ENCODE results near the gene CLIP2. TPM values are rescaled to one million over a fixed set of nuclear protein-coding genes. Genes with fewer than 3 reads are reported as not detected.

CLIP2 gene
- total RNA-seq, 1 experiment from 2014 or later: 28.9 TPM

GRCh38 chr7:74280985-74281384 lies 8.2 kb upstream of the CLIP2 start:
- Histone ChIP-seq H3K4me3 (ENCODE audit: low read depth, low read length, poor library complexity, severe bottlenecking) (no peak overlapping the region), H3K27ac (ENCODE audit: low read depth, low read length, poor library complexity, severe bottlenecking) (no peak overlapping the region), H3K4me1 (ENCODE audit: insufficient read depth, low read length, poor library complexity, severe bottlenecking) (peaks cover 24% of the 10 kb centered on the region), H3K36me3 (ENCODE audit: insufficient read depth, low read length, poor library complexity, severe bottlenecking) (no peaks in the 10 kb centered on the region), H3K27me3 (replicated peaks; ENCODE audit: insufficient read depth, low read depth, low read length, poor library complexity) (no peaks in the 10 kb centered on the region), H3K9me3 (ENCODE audit: low read depth, low read length, poor library complexity, severe bottlenecking) (no peaks in the 10 kb centered on the region)
- POLR2A ChIA-PET (ENCODE audit: low non-redundant PET): no interaction called here
- no peak for DNase-seq (ENCODE audit: low spot score)
- intact Hi-C loops (cut with micrococcal nuclease; ENCODE audit: unreplicated experiment): no loop called here
- CTCF ChIA-PET: interaction anchor here (0.6 kb wide), 1 partner anchor 137 kb away, joined by 3 read pairs; no protein-coding TSS in a partner anchor
- BruUV-seq (replicated peaks): no TSS peak
- no peak for TF ChIP-seq CTCF (conservative IDR thresholded peaks at IDR 0.05; ENCODE audit: low read depth, low read length)
- TF ChIP-seq EZH2 (IDR thresholded peaks at IDR 0.05; ENCODE audit: borderline replicate concordance, low read depth, low read length, poor library complexity, severe bottlenecking): no peak

GRCh38 chr7:74282748-74283459 lies 6.3 kb upstream of the CLIP2 start:
- POLR2A ChIA-PET (ENCODE audit: low non-redundant PET): no interaction called here
- intact Hi-C loops (cut with micrococcal nuclease; ENCODE audit: unreplicated experiment): no loop called here
- H3K27ac ChIP-seq (ENCODE audit: low read depth, low read length, poor library complexity, severe bottlenecking): no peak overlapping the region
- H3K9me3 ChIP-seq (ENCODE audit: low read depth, low read length, poor library complexity, severe bottlenecking): no peaks in the 10 kb centered on the region
- TF ChIP-seq EZH2 (IDR thresholded peaks at IDR 0.05; ENCODE audit: borderline replicate concordance, low read depth, low read length, poor library complexity, severe bottlenecking) (no peak), CTCF (conservative IDR thresholded peaks at IDR 0.05; ENCODE audit: low read depth, low read length) (no peak)
- no peaks in the 10 kb centered on the region for H3K36me3 ChIP-seq (ENCODE audit: insufficient read depth, low read length, poor library complexity, severe bottlenecking)
- no peaks in the 10 kb centered on the region for H3K27me3 ChIP-seq (replicated peaks; ENCODE audit: insufficient read depth, low read depth, low read length, poor library complexity)
- DNase-seq (ENCODE audit: low spot score): no peak
- BruUV-seq (replicated peaks): no TSS peak
- CTCF ChIA-PET: no interaction called here
- no peak overlapping the region for H3K4me3 ChIP-seq (ENCODE audit: low read depth, low read length, poor library complexity, severe bottlenecking)
- H3K4me1 ChIP-seq (ENCODE audit: insufficient read depth, low read length, poor library complexity, severe bottlenecking): peaks cover 24% of the 10 kb centered on the region

- Histone ChIP-seq H3K4me3 (ENCODE audit: low read depth, low read length, poor library complexity, severe bottlenecking) (no peak overlapping the region), H3K36me3 (ENCODE audit: insufficient read depth, low read length, poor library complexity, severe bottlenecking) (no peaks in the 10 kb centered on the region), H3K27me3 (replicated peaks; ENCODE audit: insufficient read depth, low read depth, low read length, poor library complexity) (no peaks in the 10 kb centered on the region), H3K9me3 (ENCODE audit: low read depth, low read length, poor library complexity, severe bottlenecking) (no peaks in the 10 kb centered on the region), H3K27ac (ENCODE audit: low read depth, low read length, poor library complexity, severe bottlenecking) (no peak overlapping the region), H3K4me1 (ENCODE audit: insufficient read depth, low read length, poor library complexity, severe bottlenecking) (peaks cover 29% of the 10 kb centered on the region)
- CTCF ChIA-PET: interaction anchor here (1.9 kb wide), 1 partner anchor 9 kb away, joined by 6 read pairs; no protein-coding TSS in a partner anchor
- intact Hi-C loops (cut with micrococcal nuclease; ENCODE audit: unreplicated experiment): no loop called here
- no TSS peak for BruUV-seq (replicated peaks)
- POLR2A ChIA-PET (ENCODE audit: low non-redundant PET): no interaction called here
- TF ChIP-seq CTCF (conservative IDR thresholded peaks at IDR 0.05; ENCODE audit: low read depth, low read length) (no peak), EZH2 (IDR thresholded peaks at IDR 0.05; ENCODE audit: borderline replicate concordance, low read depth, low read length, poor library complexity, severe bottlenecking) (no peak)
- no peak for DNase-seq (ENCODE audit: low spot score)
Observed at GRCh38 chr7:74283858-74284447, 5.3 kb upstream of the CLIP2 start.

Measured in A673 (cell line).